IPS DF 19.7 (cell line): ENCODE results near the gene LRR1.
"Not testable (repeated sequence)": the region's sequence is repeated elsewhere in the genome, so short reads cannot be mapped to it uniquely, and the experiment has no call there.

ENCODE experiments used
- DNase-seq: peaks from one replicate; pipeline ENCODE4 v3.0.0-alpha.2; 2013; ENCODE audit warnings: low read depth, low spot score

LRR1 gene, protein sequence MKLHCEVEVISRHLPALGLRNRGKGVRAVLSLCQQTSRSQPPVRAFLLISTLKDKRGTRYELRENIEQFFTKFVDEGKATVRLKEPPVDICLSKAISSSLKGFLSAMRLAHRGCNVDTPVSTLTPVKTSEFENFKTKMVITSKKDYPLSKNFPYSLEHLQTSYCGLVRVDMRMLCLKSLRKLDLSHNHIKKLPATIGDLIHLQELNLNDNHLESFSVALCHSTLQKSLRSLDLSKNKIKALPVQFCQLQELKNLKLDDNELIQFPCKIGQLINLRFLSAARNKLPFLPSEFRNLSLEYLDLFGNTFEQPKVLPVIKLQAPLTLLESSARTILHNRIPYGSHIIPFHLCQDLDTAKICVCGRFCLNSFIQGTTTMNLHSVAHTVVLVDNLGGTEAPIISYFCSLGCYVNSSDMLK

DNA sequence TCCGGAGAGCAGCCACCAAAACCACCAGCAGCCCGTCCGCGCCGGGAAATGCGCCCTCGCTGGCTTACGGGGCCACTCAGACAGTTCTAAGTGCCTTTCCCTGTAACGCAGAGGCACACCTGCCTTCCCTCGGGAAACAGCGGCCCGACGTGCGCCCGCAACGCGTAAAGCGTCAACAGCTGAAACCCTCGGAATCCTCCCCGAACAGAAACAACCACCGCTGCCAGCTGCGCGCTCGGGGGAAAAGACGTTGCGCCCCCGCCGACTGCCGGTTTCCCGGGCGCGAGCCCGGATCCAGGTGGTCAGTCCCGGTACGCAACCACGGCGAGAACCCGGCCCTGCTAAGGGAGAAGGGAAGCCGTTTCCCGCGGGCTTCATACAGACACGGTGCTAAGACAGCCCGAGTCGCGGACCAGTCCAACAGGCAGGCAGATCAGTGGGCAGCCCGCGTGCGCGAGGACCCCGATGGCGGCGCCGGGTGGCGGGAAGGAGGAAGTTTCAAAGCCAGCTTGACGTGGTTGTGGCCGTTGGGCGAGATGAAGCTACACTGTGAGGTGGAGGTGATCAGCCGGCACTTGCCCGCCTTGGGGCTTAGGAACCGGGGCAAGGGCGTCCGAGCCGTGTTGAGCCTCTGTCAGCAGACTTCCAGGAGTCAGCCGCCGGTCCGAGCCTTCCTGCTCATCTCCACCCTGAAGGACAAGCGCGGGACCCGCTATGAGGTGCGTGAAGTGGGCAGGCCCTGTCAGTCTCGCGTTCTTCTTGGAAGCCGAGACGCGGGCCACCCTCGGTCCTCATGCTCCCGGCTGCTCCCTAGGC lies at the start of gene LRR1:
Gene LRR1 (plus strand): TSS at position 456 of the 816 bp plus-strand sequence. CDS start 81 bp downstream, at position 537.
- no peak for DNase-seq

- no peak for DNase-seq
These were observed 49.3 kb upstream of the LRR1 start for GRCh38 chr14:49549446-49549845.

DNA sequence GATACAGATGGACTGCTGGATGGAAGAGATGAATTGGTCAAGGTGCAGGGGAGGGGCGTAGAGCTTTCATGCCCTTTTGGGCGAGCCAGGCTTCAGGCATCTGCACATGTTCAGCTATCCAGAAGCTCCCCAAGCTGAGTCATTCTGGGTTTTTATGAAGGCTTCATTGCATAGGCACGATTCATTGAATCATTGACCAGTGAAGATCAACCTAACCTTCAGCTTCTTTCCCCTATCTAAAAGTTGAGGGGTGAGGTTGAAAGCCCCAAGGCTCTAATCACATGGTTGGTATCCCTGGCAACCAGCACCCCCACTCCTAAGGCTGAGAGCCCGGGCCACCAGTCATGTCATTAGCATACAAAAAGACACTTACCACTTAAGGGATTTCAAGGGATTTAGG lies 48.9 kb upstream of the LRR1 start:
- DNase-seq = peak; percentile 33

- DNase-seq = no peak
These were observed 48.2 kb upstream of the LRR1 start for GRCh38 chr14:49550286-49551184.

- no peak for DNase-seq
These were observed 47.2 kb upstream of the LRR1 start for GRCh38 chr14:49551569-49551968.

- DNase-seq = no peak
These were observed 45.6 kb upstream of the LRR1 start for GRCh38 chr14:49553106-49553505.

- DNase-seq = peak; percentile 20
These were observed 44.8 kb upstream of the LRR1 start for GRCh38 chr14:49553892-49554291.

- DNase-seq = no peak
These were observed 38.6 kb upstream of the LRR1 start for GRCh38 chr14:49559979-49560768.

GRCh38 chr14:49566714-49567113 lies 32.0 kb upstream of the LRR1 start:
- DNase-seq = no peak

DNA sequence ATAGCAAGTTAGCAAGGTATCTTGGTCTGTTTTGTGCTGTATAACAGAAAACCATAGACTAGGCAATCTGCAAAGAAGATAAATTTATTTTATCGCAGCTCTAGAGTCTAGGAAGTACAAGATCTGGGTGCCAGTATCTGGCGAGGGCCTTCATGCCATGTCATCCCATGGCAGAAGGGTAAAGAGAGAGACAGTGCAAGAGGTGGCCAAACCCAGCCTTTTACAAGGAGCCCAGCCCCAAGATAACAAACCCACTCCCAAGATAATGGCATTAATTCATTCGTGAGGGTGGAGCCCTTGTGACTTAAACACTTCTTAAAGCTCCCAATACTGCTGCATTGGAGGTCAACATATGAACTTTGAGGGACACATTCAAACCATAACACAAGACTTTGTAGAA lies 29.5 kb upstream of the LRR1 start:
- no peak for DNase-seq

DNA sequence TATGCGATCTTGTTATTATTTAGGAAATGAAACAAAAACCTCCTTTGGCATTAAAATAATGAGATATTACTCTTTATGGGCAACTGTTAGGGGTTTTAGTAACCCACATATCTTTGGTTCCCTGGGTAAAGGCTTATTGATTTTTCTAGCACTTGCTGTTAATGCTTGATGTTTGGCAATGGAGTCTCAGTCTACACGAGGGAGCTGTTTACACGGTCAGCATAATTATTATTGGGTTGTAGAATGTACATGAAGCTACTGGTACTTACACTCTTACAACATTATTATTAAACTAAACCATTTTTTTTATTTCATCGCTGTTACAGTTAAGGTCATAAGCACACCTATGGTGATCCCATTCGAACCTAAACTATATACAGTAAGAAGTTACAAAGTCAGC lies 24.7 kb upstream of the LRR1 start:
- no peak for DNase-seq

DNA sequence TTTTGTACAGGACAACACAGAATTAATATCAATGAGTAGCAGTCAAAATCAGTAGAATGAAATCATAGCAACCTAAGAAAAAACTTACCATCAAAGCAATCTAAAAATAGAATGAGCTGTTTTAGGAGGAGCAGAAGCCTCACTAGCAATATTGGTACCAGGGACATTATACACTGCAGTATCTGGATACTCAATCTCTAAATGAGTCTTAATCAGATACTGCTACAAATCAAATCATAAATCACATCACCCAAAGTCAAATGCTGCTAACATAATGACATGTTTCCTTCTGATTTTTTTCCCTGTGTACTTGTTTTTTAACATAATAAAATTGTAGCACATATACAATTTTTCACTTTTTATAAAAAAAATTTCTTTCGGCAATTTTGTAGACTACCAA lies 20.6 kb upstream of the LRR1 start:
- no peak for DNase-seq

DNA sequence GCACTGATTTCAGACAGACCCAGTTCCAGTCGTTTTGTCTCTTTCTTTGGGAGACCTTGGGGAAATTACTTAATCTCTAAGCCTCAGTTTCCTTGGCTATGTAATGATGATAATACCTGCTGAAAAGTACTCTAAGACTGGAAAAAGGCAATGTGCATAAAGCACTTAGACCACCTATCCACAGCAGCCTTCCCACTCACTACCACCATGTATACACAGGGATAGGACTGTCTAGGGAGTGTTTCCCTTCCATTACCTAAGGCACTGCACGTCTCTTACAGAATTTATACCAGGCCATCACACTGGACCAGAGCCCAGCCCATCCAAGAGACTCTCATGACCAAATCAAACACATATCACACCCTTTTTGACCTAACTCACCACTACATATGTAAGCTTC lies 18.9 kb upstream of the LRR1 start:
- no peak for DNase-seq

DNA sequence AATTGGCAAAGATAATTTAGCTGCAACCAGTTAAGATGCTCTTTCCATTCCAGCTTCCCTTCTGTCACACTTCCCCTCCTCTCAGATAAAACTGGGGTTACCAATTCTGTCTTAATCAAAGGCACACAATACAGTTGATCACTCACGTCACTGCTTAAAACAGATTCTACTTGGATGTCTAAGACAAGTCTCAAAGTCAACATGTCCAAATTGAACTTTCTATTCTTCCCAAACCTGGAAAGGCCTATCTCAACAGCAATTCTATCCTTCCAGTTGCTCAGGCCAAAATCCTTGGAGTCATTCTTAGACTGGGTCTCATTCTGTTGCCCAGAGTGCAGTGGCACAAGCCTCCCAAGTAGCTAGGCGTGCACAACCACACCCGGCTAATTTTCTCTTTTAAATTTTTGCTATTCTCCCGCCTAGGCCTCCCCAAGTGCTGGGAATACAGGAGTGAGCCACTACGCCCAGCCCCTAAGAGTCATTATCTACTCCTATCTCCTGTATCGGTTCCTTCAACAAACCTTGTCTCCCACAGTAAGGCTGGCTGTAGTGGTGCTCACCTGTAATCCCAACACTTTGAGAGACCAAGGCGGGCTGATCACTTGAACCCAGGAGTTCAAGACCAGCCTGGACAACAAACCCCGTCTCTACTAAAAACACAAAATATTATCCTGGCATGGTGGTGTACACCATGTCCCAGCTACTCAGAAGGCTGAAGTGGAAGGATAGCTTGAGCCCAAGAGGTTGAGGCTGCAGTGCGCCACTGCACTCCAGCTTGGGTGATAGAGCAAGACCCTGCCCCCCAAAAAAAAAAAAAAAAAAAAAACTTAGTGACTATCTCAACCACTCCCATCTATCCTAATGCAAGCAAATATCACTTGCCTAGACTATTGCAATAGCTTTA lies 17.3 kb upstream of the LRR1 start:
- DNase-seq = no peak

GRCh38 chr14:49582113-49582977 lies 16.4 kb upstream of the LRR1 start:
- DNase-seq = no peak

- DNase-seq = no peak
These were observed 15.1 kb upstream of the LRR1 start for GRCh38 chr14:49583629-49584028.

DNA sequence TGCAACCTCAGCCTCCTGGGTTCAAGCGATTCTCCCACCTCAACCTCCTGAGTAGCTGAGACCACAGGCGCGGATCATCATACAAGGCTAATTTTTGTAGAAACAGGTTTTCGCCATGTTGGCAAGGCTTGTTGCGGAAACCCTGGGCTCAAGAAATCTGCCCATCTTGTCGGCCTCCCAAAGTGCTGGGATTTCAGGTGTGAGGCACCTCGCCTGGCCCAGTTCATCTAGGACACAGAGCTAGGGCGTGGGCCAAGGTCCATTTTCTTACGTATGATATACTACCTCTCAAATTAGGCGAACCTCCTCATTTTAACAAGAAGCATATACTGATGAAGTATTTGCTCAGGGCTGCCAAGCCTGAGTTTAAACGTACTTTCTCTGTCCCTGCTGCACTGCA lies 14.7 kb upstream of the LRR1 start:
- no peak for DNase-seq

- not testable (repeated sequence) for DNase-seq
These were observed 13.6 kb upstream of the LRR1 start for GRCh38 chr14:49584981-49585640.
